Loucy (cell line): ENCODE data around the gene COQ8B.

Source experiments
- EZH2phosphoT487 ChIP-seq: fragments of 200-600 bp; IDR thresholded peaks from 2 replicates; pipeline ENCODE4 v1.6.1; 2018; ENCODE audit warnings: antibody characterized with exemption, mild to moderate bottlenecking, moderate library complexity, borderline replicate concordance
- TF ChIP-seq, protein P1 (sequence below): fragments of 200-600 bp; sonication (generic); conservative IDR thresholded peaks from 2 replicates; pipeline ENCODE4 v1.5.1; 2014; ENCODE audit warnings: mild to moderate bottlenecking, antibody characterized with exemption, low read length

- TF ChIP-seq, protein P1, sequence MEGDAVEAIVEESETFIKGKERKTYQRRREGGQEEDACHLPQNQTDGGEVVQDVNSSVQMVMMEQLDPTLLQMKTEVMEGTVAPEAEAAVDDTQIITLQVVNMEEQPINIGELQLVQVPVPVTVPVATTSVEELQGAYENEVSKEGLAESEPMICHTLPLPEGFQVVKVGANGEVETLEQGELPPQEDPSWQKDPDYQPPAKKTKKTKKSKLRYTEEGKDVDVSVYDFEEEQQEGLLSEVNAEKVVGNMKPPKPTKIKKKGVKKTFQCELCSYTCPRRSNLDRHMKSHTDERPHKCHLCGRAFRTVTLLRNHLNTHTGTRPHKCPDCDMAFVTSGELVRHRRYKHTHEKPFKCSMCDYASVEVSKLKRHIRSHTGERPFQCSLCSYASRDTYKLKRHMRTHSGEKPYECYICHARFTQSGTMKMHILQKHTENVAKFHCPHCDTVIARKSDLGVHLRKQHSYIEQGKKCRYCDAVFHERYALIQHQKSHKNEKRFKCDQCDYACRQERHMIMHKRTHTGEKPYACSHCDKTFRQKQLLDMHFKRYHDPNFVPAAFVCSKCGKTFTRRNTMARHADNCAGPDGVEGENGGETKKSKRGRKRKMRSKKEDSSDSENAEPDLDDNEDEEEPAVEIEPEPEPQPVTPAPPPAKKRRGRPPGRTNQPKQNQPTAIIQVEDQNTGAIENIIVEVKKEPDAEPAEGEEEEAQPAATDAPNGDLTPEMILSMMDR, result no peak
- TF ChIP-seq EZH2phosphoT487, result no peak
Observed at GRCh38 chr19:40724315-40724714, 7.6 kb upstream of the COQ8B start.
